NCI-H1436 (cell line): Measurements from ENCODE around the gene ADGRE3.
"Not testable (repeated sequence)": the region's sequence is repeated elsewhere in the genome, so short reads cannot be mapped to it uniquely, and the experiment has no call there.

Experiments used
- DNase-seq: peaks from one replicate; lab custom pipeline; 2025; lab: John Stamatoyannopoulos, UW

Gene ADGRE3

GRCh38 chr19:14670408-14670807 lies 4.2 kb downstream of the ADGRE3 start:
- no peak for DNase-seq

GRCh38 chr19:14669940-14670339 lies 4.7 kb downstream of the ADGRE3 start:
- DNase-seq: no peak

- DNase-seq: no peak
These were observed 13.2 kb downstream of the ADGRE3 start for GRCh38 chr19:14661372-14661924.

DNA sequence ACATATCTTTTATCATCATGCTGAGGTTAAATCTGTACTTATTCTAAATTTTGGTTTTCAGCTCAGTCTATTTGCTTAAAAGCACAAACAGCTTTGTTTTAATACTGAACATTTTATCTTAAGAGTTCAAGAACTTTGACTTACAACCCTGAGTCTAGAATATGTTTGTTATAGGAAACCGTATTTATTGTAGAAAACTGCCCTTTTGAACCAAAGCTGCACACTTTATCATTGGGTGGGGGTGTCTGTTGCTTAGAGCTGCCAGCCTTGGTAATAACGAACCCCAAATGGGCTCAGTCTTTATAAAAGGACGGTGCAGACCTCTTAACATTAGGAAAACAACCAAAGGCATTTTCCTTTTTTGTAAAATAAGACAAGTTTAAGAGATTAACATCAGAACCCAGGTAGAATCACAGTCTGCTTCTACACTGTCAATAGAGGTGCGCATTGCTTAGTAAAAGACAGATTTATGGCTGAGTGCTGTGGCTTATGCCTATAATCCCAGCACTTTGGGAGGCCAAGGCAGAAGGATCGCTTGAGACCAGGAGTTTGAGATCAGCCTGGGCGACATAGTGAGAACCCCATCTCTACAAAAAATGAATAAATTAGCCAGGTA lies 14.7 kb downstream of the ADGRE3 start:
- DNase-seq: no peak

DNA sequence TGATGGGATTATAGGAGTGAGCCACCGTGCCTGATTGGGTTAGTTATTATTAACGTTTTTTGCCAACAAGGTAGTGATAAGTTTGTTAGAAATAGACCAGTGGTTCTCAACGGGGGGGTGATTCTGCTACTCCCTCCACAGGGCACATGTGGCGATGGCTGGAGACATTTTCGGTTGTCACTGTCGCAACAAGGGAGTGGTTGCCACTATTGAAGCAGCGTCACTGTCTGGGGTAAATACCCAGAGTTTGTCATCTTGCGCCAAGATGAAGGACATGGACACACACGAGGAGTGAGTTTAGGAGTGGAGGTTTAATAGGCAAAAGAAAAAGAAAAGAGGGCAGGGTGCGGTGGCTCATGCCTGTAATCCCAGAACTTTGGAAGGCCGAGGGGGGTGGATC lies 18.9 kb downstream of the ADGRE3 start:
- DNase-seq: no peak

- no peak for DNase-seq
These were observed 19.7 kb downstream of the ADGRE3 start for GRCh38 chr19:14654786-14655560.

DNA sequence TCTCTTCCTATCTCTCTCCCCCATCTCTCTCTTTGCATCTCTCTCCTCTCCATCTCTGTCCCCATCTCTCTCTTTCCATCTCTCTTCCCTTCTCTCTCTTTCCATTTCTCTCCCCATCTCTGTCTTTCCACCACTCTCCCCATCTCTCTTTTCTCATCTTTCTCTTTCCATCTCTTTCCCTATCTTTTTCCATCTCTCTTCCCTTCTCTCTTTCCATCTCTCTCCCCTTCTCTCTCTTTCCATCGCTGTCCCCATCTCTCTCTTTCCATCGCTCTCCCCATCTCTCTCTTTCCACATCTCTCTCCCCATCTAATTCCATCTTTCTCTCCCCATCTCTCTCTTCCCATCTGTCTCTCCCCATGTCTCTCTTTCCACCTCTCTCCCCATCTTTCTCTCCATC lies 24.5 kb downstream of the ADGRE3 start:
- DNase-seq: no peak

GRCh38 chr19:14649020-14649419 lies 25.6 kb downstream of the ADGRE3 start:
- DNase-seq: no peak

- DNase-seq: no peak
These were observed 26.1 kb downstream of the ADGRE3 start for GRCh38 chr19:14648506-14648905.

DNA sequence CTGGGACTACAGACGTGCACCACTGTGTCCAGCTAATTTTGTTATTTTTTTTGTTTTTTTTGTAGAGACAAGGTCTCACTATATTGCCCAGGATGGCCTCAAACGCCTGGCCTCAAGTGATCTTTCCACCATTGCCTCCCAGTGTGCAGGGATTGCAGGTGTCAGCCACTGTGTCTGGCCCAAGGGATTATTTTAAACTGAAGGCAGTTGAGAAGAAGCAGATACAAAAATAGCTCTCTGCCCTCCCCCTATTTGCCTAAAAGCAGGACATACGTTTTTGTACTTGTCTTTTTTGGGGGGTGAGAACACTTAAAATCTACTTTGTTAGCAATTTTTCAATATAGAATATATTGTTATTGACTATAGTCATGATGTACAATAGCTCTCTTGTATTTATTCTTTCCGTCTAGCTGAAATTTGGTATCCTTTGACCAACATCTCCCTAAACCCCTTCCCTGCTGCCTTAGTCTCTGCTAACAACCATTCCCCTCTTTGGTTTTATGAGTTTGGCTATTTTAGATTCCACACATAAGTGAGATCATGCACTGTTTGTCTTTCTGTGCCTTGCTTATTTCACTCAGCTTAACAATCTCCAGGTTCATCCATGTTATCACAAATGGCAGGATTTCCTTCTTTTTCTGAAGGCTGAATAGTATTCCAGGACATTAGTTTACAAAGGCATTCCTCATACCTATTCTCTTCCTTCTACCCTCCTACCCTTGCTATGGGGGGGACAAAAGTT lies 34.9 kb downstream of the ADGRE3 start:
- no peak for DNase-seq

DNA sequence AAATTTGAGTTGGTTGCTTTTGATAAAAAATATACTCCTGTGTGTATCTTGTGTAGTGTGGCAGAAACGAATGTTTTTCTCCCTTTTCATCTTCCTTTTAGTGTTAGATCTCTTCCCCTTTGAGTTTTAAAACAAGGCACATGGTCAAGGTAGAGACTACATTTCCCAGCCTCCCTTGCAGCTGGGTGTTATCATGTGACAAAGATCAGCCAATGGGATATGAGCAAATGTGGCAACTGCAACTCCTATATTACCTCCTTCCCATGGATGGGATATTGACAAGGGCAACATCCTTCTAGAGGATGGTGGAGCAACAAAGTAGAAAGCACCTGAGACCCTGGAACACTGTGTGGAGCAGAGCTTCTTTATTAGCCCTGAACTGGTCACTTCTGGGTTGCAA lies 42.4 kb downstream of the ADGRE3 start:
- no peak for DNase-seq

DNA sequence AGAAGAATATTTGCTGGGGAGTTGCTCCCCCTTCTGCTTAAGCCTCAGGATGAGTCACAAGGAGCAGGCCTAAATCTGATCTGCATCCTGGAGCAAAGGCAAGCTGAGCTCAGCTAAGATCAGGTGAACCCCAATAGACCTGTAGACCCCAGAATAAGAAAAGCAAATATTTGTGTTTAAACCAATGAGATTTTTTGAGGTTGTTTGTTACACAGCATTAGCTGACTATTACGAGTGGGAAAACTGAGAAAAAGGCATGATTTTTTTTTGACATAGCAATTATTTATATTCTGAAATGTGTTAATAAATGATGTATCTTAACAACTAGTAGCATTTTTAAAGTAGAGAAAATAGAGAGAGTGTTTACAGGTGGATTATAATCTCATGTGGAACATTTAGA lies 45.1 kb downstream of the ADGRE3 start:
- DNase-seq: no peak

DNA sequence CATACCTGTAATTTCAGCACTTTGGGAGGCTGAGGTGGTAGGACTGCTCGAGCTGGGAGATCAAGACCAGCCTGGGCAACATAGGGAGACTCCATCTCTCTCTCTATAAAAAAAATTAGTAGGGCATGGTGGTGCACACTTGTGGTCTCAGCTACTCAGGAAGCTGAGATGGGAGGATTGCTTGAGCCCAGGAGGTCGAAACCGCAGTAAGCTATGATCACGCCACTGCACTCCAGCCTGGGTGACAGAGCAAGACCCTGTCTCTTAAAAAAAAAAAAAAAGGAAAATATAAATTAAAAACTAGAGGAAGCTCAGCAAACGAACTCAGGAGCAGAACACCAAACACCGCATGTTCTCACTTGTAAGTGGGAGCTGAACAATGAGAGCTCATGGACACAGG lies 50.2 kb downstream of the ADGRE3 start:
- not testable (repeated sequence) for DNase-seq

GRCh38 chr19:14619404-14619803 lies 55.2 kb downstream of the ADGRE3 start:
- no peak for DNase-seq

DNA sequence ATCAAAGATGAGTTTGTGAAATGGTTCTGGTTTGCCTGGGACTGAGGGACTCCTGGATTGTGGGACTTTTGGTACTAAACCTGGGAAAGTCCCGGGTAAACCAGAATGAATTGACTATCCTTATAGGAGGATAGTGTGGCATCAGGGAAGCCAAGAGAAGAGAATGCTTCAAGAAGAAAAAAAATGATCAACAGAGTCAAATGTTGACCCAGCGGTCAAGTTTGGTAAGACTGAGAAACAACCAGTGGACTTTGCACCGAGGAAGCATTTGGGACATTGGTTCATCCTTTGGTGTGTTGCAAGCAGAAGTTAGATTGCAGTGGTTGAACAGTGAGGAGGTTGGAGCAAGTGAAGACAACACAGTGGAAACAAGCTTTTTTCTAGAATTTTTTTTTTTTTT lies 58.2 kb downstream of the ADGRE3 start:
- DNase-seq: no peak

GRCh38 chr19:14615623-14616022 lies 59.0 kb downstream of the ADGRE3 start:
- no peak for DNase-seq

DNA sequence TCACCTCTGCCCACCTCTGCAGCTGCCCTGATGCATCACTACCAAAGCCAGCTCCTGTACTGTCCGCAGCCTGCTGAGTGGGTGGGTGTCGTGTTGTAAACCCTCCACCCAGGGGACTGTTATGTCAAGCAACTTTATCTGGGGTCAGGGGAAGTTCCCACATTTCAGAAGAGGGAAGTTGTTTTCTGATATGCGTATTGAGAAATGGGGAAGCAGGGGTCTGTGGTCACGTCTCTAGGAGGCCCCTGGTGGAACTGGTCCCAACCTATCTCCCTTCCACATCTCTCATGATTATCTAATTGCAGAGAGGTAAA lies 60.6 kb downstream of the ADGRE3 start:
- no peak for DNase-seq

DNA sequence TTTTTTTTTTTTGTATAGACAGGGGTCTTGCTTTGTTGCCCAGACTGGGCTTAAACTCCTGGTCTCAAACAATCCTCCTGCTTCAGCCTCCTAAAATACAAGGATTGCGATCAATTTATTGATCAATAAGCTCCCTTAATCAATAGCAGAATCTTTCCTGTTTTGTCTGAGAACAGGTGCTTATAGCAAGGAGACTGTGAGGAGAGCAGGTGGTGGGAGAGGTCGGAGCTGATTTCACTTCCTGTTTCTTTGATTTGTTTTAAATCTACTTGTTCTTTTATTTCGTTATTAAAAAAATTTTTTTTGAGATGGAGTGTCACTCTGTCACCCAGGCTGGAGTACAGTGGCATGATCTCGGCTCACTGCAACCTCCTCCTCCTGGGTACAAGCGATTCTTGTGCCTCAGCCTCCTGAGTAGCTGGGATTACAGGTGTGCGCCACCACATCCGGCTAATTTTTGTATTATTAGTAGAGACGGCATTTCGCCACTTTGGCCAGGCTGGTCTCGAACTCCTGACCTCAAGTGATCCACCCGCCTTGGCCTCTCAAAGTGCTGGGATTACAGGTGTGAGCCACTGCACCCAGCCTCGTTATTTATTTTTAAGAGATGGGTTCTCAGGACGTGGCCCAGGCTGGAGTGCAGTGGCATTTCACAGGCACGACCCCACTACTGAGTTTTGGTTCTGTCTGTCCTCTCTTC lies 61.1 kb downstream of the ADGRE3 start:
- DNase-seq: not testable (repeated sequence)

DNA sequence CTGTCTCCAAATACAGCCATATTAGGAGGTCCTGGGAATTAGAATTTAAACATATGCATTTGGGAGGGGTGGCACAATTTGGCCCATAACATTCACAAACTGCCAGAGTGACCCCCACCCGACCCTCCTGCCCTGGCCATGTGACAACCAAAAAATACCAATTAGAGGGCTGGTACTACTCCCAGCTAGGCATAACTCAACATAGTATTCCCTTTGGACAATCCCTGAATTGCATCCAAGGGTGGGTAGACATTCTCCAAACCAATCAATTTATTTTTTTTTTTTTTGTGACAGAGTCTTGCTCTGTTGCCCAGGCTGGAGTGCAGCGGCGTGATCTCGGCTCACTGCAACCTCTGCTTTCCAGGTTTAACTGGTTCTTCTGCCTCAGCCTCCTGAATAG lies 62.0 kb downstream of the ADGRE3 start:
- DNase-seq: no peak

DNA sequence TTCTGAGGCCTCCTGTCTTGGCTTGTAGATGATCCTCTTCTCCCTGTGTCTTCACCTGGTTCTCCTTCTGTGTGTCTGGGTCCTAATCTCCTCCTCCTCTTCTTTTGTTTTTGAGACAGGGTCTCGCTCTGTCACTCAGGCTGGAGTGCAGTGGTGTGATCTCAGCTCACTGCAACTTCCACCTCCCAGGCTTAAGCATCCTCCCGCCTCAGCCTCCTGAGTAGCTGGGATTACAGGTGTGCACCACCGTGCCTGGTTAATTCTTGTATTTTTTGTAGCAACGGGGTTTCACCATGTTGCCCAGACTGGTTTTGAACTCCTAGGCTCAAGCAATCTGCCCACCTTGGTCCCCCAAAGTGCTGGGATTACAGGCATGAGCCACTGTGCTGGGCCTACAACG lies 62.4 kb downstream of the ADGRE3 start:
- not testable (repeated sequence) for DNase-seq

GRCh38 chr19:14611051-14611450 lies 63.6 kb downstream of the ADGRE3 start:
- no peak for DNase-seq

DNA sequence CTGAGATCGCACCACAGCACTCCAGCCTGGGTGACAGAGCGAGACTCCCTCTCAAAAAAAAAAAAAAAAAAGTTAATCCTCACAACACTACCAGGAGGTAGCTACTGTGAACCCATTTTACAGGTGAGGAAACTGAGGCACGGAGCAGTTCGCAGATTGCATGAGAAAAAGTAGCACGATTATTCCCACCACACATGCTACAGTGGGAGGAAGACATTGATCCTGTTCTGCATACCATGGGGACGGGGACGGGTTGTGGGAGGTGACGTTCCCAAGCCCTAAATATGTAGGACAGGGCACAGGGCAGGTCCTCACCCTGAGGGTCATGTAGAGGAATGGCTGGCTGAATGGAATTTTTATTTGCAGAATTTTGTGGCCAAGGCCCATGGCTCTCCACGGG lies 68.0 kb downstream of the ADGRE3 start:
- DNase-seq: no peak
